Breast epithelium (tissue), 4 donors: ENCODE results near the gene MBP. TPM values are rescaled to one million over a fixed set of nuclear protein-coding genes. Genes with fewer than 3 reads are reported as not detected.

Source experiments
- DNase-seq, 2 donors: peaks; one replicate each; pipeline ENCODE4 v3.0.0-alpha.2; 2019; ENCODE audit warnings: low spot score in 2 of 2
- H3K27ac ChIP-seq, 2 donors: fragments of 200-600 bp; sonication (generic) in 1 of 2; one replicate each; pipeline ENCODE4 v1.5.1; 2016 to 2019; ENCODE audit warnings: mild to moderate bottlenecking in 1 of 2
- H3K27me3 ChIP-seq, 2 donors: fragments of 200-600 bp; sonication (generic) in 1 of 2; one replicate each; pipeline versions ENCODE4 v1.5.1 to v1.6.0; 2017 to 2019; ENCODE audit warnings: control low read depth in 1 of 2, mild to moderate bottlenecking in 1 of 2
- H3K36me3 ChIP-seq: fragments of 200-600 bp; one replicate; pipeline ENCODE4 v1.5.1; 2019
- H3K4me1 ChIP-seq, 2 donors: fragments of 200-600 bp; sonication (generic); one replicate each; pipeline ENCODE4 v1.5.1; 2016 to 2019; ENCODE audit warnings: control low read depth in 1 of 2
- H3K4me3 ChIP-seq, 3 donors: fragments of 200-600 bp; sonication (generic); 1 replicate in 2 of 3; 2 replicates in 1 of 3; pipeline ENCODE4 v1.5.1; 2016 to 2019; ENCODE audit warnings: mild to moderate bottlenecking in 3 of 3, moderate library complexity in 2 of 3
- H3K9me3 ChIP-seq, 2 donors: fragments of 200-600 bp; sonication (generic) in 1 of 2; one replicate each; pipeline ENCODE4 v1.5.1; 2016 to 2019; ENCODE audit warnings: control low read depth in 1 of 2
- CTCF ChIP-seq, 3 donors: fragments of 450-650 bp; IDR thresholded peaks; one replicate each; pipeline ENCODE4 v1.5.1; 2016 to 2017; ENCODE audit warnings: antibody characterized with exemption in 3 of 3, mild to moderate bottlenecking in 3 of 3, moderate library complexity in 3 of 3
- POLR2A ChIP-seq: fragments of 450-650 bp; IDR thresholded peaks from one replicate; pipeline ENCODE4 v1.6.1; 2016; ENCODE audit warnings: antibody characterized with exemption, mild to moderate bottlenecking, moderate library complexity
- POLR2AphosphoS5 ChIP-seq, 3 donors: sonication (generic); formaldehyde crosslinking; IDR thresholded peaks; one replicate each; pipeline ENCODE4 v1.6.1; 2017; ENCODE audit warnings: antibody characterized with exemption in 3 of 3
- intact Hi-C: fragments of 100-400 bp; cut with DNase I; formaldehyde crosslinking; loops from one replicate; pipeline ENCODE4 v1.15.1; 2023; ENCODE audit warnings: low total_unique reads
- total RNA-seq, 3 donors: library from RNA; depleted of rRNA; stranded (reverse); fragments of >200 nt; gene quantifications; one replicate each; pipeline ENCODE4 v1.1.0, GENCODE V29; 2016

Gene MBP
- total RNA-seq, 3 donors from 2014 or later: 27.2 to 46.2 (median 32.4) TPM

GRCh38 chr18:77084688-77085035 is 47.9 kb downstream of the MBP start:
- TF ChIP-seq POLR2A (no peak), POLR2AphosphoS5 (IDR thresholded peaks at IDR 0.05) (no peak), CTCF (IDR thresholded peaks at IDR 0.05) (no peak)
- intact Hi-C loops: no loop called here
- Histone ChIP-seq H3K27me3 (no peaks in the 10 kb centered on the region), H3K4me3 (no peak overlapping the region), H3K36me3 (no peaks in the 10 kb centered on the region), H3K9me3 (no peaks in the 10 kb centered on the region), H3K27ac (peak overlapping the region in 1 of 2 donors; percentile 15), H3K4me1 (peaks cover 6 to 7% of the 10 kb centered on the region in 2 donors)
- no peak for DNase-seq

- intact Hi-C loops: no loop called here
- no peak overlapping the region for H3K27ac ChIP-seq
- peaks cover 2 to 4% of the 10 kb centered on the region in 2 donors for H3K4me1 ChIP-seq
These were observed 50.1 kb downstream of the MBP start for GRCh38 chr18:77082316-77082955.

GRCh38 chr18:77081390-77081778 is 51.2 kb downstream of the MBP start:
- DNase-seq: no peak
- H3K36me3 ChIP-seq: no peaks in the 10 kb centered on the region
- H3K27me3 ChIP-seq: no peaks in the 10 kb centered on the region
- no peaks in the 10 kb centered on the region for H3K9me3 ChIP-seq
- intact Hi-C loops: no loop called here
- no peaks in the 10 kb centered on the region for H3K4me1 ChIP-seq
- H3K4me3 ChIP-seq: no peak overlapping the region
- no peak for TF ChIP-seq POLR2A
- no peak for TF ChIP-seq POLR2AphosphoS5 (IDR thresholded peaks at IDR 0.05)
- no peak for TF ChIP-seq CTCF (IDR thresholded peaks at IDR 0.05)
- no peak overlapping the region for H3K27ac ChIP-seq

More at GRCh38 chr18:77082316-77082955, 50.1 kb downstream of the MBP start:
- Histone ChIP-seq H3K27me3 (no peaks in the 10 kb centered on the region), H3K9me3 (no peaks in the 10 kb centered on the region), H3K4me3 (no peak overlapping the region), H3K36me3 (no peaks in the 10 kb centered on the region)
- TF ChIP-seq POLR2A: no peak
- no peak for TF ChIP-seq CTCF (IDR thresholded peaks at IDR 0.05)
- no peak for TF ChIP-seq POLR2AphosphoS5 (IDR thresholded peaks at IDR 0.05)
- DNase-seq: no peak

- Histone ChIP-seq H3K4me3 (no peak overlapping the region), H3K9me3 (no peaks in the 10 kb centered on the region), H3K4me1 (no peaks in the 10 kb centered on the region), H3K27me3 (no peaks in the 10 kb centered on the region), H3K27ac (peak overlapping the region in 1 of 2 donors; percentile 15), H3K36me3 (no peaks in the 10 kb centered on the region)
- TF ChIP-seq POLR2AphosphoS5 (IDR thresholded peaks at IDR 0.05) (no peak), CTCF (IDR thresholded peaks at IDR 0.05) (no peak), POLR2A (no peak)
- intact Hi-C loops: no loop called here
- DNase-seq: no peak
These were observed 52.5 kb downstream of the MBP start for GRCh38 chr18:77079954-77080682.

- no peaks in the 10 kb centered on the region for H3K36me3 ChIP-seq
- H3K9me3 ChIP-seq: no peaks in the 10 kb centered on the region
- DNase-seq: no peak
- no peaks in the 10 kb centered on the region for H3K4me1 ChIP-seq
- H3K27me3 ChIP-seq: no peaks in the 10 kb centered on the region
- intact Hi-C loops: no loop called here
- TF ChIP-seq POLR2A (no peak), POLR2AphosphoS5 (IDR thresholded peaks at IDR 0.05) (no peak), CTCF (IDR thresholded peaks at IDR 0.05) (no peak)
- H3K4me3 ChIP-seq: no peak overlapping the region
- H3K27ac ChIP-seq: no peak overlapping the region
These were observed 53.5 kb downstream of the MBP start for GRCh38 chr18:77079088-77079487.
